ENCODE data around the gene GIGYF2.

DNA sequence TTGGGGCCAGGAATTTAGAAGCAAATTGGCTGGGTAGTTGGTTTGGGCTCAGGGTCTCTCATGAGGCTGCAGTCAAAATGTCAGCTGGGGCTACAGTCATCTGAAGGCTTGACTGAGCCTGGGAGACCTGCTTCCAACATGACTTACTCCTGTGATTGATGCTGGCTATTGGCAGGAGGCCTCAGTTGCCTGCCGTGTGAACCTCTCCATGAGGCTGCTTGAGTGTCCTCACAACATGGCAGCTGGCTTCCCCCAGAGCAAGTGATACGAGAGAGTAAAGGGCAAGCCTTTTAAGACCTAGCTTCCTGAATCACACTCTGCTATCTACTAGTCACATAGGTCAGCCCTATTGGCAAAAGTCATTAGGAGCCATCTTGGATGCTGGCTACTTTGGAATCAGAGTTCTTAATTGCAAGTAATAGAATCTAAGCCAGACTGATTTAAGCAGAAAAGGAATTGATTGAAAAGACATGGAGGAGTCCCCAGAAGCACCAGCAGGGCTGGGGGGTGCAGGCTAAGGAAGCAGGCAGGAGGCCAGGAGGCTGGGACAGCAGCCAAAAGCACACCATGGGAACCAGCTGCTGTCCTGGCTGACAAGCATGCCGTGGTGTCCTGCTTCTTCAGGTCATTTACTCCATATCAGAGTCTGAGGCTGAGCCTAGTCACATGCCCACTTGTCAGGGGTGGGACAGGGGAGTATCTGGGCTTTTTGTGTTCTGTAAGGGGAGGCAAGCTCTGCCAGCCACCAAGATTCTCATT is 7.8 kb upstream of the GIGYF2 start:
- no peak for TF ChIP-seq POLR2A (IDR thresholded peaks at IDR 0.05)
- TF ChIP-seq, protein P1, sequence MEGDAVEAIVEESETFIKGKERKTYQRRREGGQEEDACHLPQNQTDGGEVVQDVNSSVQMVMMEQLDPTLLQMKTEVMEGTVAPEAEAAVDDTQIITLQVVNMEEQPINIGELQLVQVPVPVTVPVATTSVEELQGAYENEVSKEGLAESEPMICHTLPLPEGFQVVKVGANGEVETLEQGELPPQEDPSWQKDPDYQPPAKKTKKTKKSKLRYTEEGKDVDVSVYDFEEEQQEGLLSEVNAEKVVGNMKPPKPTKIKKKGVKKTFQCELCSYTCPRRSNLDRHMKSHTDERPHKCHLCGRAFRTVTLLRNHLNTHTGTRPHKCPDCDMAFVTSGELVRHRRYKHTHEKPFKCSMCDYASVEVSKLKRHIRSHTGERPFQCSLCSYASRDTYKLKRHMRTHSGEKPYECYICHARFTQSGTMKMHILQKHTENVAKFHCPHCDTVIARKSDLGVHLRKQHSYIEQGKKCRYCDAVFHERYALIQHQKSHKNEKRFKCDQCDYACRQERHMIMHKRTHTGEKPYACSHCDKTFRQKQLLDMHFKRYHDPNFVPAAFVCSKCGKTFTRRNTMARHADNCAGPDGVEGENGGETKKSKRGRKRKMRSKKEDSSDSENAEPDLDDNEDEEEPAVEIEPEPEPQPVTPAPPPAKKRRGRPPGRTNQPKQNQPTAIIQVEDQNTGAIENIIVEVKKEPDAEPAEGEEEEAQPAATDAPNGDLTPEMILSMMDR (IDR thresholded peaks at IDR 0.05), result no peak
- no peak for TF ChIP-seq POLR2AphosphoS5 (IDR thresholded peaks at IDR 0.05)
- TF ChIP-seq EP300 (IDR thresholded peaks at IDR 0.05), result no peak

Data from gastroesophageal sphincter (tissue), 3 donors.